NK-92 treated with Interleukin-12 subunit alpha and Interleukin-12 subunit beta, amount 100 ng/mL, for 24 hours (cell line): Measurements from ENCODE around the gene EXO1.
"Not testable (repeated sequence)": the region's sequence is repeated elsewhere in the genome, so short reads cannot be mapped to it uniquely, and the experiment has no call there.

Source experiments
- DNase-seq: peaks from one replicate; lab custom pipeline; 2025; lab: John Stamatoyannopoulos, UW

The EXO1 gene

GRCh38 chr1:241847796-241848685 is at the start of gene EXO1:
Gene EXO1 (plus strand): TSS chr1:241848204. CDS start chr1:241850426, 2,222 bp downstream.
- peak; percentile 92 for DNase-seq

GRCh38 chr1:241799416-241799815 is 48.6 kb upstream of the EXO1 start:
- DNase-seq: no peak

GRCh38 chr1:241800640-241801039 is 47.4 kb upstream of the EXO1 start:
- no peak for DNase-seq

DNA sequence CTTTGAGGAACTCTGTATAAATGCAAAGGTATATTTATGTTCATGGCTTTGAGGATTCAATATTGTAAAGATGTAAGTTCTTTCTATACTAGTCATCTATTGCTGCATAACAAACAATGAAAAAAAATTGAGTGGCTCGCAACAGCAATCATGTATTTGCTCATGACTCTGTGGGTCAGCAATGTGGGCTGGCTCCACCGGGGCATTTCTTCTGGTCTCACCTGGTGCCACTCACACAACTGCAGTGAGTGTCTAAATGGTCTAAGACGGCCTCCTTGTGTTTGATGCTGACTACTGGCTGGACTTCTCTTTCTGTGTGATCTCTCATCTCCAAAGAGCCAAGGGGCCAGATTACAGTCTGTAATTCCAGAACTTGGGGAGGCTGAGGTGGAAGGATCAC is 45.1 kb upstream of the EXO1 start:
- DNase-seq: no peak

DNA sequence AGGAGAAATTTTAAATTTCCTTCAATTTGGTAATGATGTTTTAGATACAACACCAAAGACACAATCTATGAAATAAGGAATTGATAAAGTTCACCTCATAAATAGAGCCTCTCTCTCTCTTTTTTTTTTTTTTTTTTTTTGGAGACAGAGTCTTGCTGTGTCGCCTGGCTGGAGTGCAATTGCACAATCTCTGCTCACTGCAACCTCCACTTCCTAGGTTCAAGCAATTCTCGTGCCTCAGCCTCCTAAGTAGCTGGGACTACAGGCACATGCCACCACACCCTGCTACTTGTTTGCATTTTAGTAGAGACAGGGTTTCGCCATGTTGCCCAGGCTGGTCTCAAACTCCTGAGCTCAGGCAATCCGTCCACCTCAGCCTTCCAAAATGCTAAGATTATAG is 43.3 kb upstream of the EXO1 start:
- DNase-seq: not testable (repeated sequence)

DNA sequence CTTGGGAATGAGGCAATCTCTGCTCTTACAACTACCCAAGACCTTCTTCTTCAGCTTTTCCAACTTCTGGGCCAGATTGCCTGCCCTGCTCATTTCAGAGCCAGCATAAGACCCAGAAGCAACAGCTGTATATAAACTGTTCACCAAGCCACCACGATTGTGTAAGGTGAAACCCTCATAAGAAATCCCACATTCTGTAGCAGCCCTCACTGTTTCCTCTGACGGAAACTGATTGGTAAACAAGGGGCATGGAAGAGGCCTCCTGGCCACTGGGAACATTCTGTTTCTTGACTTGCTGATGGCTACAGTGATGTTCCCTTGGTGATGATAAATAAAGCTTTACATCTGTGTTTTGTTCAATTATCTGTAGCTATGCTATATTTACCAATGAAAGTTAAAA is 39.7 kb upstream of the EXO1 start:
- DNase-seq: no peak

DNA sequence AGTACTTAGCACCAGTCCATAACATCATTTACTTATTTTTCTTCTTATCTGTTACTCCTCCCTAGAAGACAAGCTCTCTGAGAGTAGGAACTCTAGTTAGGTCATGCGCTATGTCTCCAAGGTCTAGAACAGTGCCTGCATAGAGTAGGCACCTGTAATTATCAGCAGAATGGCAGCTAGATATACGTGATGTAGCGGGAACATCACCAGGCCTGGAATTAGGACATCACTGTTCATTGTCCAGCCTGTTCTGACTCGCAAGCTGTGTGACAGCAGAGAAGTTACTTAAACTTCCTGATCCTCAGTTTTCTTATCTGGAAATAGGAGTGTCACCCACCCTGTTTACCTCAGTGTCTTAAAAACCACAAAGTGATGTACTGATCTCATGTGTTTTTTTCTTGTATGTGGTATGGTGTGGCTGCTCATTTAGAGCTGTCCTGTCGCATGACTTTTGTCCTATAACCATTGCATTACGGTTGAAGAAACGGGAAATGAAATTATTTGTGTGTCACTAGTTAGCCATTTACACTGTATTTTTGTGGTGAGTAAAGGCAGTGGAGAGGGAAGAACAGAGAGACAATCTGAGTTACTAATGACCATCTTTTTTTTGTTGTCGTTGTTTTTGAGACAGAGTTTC is 37.1 kb upstream of the EXO1 start:
- no peak for DNase-seq

DNA sequence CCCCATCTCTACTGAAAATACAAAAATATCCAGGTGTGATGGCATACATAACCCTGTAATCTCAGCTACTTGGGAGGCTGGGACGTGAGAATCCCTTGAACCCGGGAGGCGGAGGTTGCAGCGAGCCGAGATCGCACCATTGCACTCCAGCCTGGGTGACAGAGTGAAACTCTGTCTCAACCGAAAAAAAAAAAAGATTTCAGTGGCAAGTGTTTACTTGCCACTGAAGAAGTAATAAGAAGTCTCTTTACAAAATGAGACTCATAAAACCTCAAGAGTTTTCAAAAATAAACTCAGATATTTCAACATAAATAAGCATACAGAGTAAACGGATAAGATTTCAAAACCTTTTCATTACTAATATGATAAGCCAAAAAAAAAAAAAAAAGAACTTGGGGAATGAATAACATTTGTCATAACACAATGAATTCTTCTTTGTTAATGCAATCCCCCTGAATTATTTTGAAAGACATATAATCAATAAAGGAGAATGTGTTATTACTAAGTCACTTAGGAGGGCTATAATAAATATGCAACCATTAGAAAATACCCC is 34.2 kb upstream of the EXO1 start:
- DNase-seq: no peak

DNA sequence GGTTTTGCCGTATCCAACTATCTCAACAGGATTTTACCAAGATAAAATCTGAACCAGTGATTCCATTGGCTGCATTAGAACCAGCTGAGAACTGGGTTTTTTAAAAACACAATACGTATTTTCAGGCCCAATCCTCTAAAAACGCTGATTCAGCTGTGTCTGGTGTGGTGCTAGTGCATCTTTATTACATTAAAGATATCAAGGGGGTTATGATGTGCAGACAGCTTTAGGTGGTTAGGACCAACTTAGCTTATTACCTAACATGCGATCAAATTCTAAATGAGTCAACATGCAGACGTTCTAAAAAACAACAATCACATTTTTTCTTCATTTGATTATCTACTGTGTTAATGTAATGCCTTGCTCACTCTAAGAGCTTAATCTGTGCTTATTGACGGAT is 32.0 kb upstream of the EXO1 start:
- DNase-seq: no peak

DNA sequence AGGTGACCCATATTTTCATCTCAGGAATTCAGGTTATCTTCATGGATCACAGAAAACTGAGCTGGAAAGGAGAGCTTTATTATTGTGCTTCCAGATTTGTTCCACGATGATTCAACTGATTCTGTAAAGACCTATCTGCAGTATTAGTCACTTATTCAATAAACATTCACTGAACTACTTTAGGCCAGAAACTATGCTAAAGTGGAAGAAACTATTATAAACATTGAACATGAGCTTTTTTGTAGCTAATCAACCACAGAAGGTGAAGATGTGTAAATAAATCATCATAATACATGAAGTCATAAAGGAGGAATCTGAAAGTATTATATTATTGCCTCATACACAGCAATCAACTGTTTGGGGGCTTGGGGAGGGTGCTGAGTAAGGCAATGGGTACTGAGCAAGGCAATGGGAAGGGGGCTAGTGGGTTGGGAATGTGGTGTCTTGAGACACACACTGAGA is 30.6 kb upstream of the EXO1 start:
- no peak for DNase-seq

- no peak for DNase-seq
Measured at GRCh38 chr1:241817956-241818612, 29.9 kb upstream of the EXO1 start.

- DNase-seq: no peak
Measured at GRCh38 chr1:241819340-241819866, 28.6 kb upstream of the EXO1 start.

DNA sequence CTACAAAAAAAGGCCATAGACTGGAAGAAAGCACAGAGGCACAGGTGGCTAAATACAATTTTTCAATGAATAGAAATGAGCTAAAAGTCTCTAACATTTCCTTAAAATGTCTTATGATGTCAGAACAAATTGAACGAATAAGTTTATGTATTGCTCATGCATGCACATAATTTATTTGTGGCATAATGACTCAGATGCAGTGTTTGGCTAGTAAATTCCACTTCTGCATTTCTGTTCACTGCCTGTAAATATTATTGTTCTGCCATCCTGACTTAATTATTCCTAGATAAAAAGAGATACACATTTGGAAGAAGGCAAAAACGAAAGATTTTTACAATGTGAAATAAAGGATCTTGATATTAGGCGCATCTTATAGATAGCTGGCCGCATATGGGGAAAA is 26.6 kb upstream of the EXO1 start:
- DNase-seq: no peak

GRCh38 chr1:241822846-241823245 is 25.2 kb upstream of the EXO1 start:
- DNase-seq: no peak

DNA sequence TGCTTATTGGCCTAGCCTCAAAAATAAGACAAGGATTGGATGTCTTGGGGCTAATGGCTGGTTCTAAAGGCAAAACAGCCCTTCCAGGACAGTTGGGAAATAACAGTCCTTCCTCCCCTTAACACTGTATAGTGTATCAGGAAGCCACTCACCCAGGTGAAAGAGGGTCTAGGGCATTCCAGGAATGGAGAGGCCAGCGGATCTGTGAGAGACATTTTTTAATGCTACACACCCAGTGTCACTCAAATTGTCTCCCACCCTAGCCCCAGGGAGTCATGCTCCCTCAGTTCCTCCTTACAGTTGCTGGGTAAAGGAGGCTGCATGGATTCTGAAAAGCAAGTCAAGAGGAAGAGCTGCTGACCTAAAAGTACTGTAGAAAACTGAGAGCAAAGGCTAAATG is 24.1 kb upstream of the EXO1 start:
- no peak for DNase-seq

GRCh38 chr1:241825581-241825980 is 22.4 kb upstream of the EXO1 start:
- DNase-seq: no peak

DNA sequence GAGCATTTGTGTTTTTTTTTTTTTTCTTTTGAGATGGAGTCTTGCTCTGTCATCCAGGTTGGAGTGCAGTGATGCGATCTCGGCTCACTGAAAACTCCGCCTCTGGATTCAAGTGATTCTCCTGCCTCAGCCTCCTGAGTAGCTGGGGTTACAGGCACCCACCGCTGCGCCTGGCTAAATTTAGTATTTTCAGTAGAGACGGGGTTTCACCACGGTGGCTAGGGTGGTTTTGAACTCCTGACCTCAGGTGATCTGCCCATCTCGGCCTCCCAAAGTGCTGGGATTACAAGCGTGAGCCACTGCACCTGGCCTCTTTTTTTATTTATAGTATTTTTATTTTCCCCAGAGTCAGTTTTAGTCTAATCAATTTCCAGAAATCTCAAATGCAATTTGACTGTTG is 21.4 kb upstream of the EXO1 start:
- not testable (repeated sequence) for DNase-seq

GRCh38 chr1:241827264-241827663 is 20.7 kb upstream of the EXO1 start:
- no peak for DNase-seq

DNA sequence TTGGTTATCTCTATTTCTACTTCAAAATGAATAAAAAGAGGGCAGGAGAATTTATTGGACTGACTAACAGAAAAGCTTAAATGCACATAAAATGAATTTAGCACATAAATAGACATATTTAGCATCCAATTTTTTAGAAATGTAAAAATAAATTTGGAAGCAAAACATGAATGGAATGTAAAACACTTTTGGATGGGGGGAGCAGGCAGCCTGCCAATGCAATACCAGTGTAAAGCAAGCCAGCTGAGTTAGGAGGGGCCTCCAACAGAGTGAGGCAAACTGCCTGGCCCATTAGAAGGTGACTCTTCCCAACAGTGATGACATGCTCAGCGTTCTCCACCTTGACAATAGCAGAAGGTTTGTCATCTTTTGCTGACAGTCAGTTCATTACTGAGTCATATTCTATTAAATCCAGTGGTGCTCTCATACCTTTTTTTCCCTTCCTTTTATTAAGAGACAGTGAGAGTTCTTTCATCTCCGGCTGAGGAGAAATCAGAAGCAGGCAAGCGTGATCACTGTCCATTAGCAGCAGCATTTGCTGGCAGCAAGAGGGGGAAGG is 19.5 kb upstream of the EXO1 start:
- no peak for DNase-seq

DNA sequence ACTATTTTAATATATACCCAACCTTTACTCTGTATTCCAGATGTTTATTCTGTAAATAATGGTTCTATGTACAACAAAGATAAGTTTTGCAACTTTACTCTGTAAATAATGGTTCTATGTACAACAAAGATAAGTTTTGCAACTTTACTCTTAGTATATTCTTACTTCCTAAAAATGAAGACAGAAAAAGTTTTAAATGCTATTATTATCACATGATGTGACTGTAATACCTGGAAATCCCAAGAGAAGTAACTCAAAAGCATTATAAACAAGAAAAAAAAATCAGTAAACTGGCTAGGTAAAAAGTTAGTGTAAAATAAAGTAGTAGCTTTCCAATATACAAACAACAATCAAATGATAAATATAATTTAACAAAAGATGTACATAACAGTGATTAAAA is 18.5 kb upstream of the EXO1 start:
- DNase-seq: no peak

DNA sequence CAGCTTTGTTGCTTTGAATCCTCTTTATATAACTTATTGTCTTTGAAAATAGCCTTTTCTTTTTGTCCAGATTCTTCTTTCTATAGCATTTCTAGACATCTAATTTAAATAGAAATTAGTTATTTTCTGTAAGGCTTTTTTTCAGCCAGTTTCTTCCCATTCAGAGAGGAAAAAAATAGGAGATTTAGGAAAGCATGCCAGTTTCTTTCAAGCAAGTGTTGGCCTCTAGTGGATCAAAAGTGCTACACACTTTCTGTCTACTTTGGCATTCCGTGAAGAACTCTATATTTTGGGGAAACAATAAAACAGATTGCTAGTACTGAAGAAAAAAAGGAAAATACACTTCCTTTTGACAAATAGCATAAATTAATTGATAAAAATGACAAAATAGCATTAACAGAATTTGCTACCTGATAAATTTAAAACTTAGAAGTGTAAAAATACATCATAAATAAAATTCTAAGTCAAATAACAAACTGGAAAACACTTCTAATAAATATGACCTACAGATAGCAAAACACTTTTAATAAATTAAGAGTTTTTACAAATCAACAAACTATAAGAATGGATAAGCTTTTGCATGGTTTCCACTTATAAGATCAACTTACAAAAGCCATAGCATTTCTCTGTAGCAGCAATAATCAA is 13.1 kb upstream of the EXO1 start:
- no peak for DNase-seq

- no peak for DNase-seq
Measured at GRCh38 chr1:241836941-241837340, 11.1 kb upstream of the EXO1 start.
